Stimulated activated CD4-positive, alpha-beta T cell treated with anti-CD3 and anti-CD28 coated beads, Interleukin-12 subunit alpha, Interleukin-12 subunit beta, amount 100 ng/mL, for 48 hours (primary cell): ENCODE measurements around the gene TOM1.
"Not testable (repeated sequence)": the region's sequence is repeated elsewhere in the genome, so short reads cannot be mapped to it uniquely, and the experiment has no call there.

Experiments
- DNase-seq, 3 donors: peaks; one replicate each; pipeline ENCODE4 v3.0.0-alpha.2; 2020; ENCODE audit warnings: low read depth in 2 of 3, low spot score in 1 of 3

TOM1 gene

DNA sequence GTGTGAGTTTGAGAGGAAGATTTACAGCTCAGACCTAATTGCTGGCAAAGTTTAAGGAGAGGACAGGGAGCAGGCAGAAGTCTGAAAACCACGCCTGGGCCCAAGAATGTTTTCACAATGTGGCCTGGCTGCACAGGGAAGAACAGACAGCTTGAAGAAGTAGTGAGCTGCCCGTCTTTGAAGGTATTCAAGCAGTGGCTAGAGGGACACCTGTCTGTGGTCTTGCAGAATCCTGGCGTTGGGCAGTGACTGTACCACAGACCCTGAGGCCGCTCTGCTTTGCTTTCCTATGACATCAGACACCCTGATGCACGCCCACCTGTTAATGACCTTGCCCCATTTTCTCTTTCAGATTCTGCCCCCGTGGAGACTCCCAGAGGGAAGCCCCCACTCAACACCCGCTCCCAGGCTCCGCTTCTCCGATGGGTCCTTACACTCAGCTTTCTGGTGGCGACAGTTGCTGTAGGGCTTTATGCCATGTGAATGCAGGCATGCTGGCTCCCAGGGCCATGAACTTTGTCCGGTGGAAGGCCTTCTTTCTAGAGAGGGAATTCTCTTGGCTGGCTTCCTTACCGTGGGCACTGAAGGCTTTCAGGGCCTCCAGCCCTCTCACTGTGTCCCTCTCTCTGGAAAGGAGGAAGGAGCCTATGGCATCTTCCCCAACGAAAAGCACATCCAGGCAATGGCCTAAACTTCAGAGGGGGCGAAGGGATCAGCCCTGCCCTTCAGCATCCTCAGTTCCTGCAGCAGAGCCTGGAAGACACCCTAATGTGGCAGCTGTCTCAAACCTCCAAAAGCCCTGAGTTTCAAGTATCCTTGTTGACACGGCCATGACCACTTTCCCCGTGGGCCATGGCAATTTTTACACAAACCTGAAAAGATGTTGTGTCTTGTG is 93.7 kb downstream of the TOM1 start:
- no peak for DNase-seq

DNA sequence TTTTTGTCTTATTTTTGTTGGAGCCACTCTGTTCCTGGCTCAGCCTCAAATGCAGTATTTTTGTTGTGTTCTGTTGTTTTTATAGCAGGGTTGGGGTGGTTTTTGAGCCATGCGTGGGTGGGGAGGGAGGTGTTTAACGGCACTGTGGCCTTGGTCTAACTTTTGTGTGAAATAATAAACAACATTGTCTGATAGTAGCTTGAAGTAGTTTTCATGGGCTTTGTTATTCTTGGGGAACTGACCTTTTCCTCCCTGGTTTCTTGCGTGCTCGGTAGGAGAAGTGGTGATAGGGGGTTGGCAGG is 94.3 kb downstream of the TOM1 start:
- no peak for DNase-seq

DNA sequence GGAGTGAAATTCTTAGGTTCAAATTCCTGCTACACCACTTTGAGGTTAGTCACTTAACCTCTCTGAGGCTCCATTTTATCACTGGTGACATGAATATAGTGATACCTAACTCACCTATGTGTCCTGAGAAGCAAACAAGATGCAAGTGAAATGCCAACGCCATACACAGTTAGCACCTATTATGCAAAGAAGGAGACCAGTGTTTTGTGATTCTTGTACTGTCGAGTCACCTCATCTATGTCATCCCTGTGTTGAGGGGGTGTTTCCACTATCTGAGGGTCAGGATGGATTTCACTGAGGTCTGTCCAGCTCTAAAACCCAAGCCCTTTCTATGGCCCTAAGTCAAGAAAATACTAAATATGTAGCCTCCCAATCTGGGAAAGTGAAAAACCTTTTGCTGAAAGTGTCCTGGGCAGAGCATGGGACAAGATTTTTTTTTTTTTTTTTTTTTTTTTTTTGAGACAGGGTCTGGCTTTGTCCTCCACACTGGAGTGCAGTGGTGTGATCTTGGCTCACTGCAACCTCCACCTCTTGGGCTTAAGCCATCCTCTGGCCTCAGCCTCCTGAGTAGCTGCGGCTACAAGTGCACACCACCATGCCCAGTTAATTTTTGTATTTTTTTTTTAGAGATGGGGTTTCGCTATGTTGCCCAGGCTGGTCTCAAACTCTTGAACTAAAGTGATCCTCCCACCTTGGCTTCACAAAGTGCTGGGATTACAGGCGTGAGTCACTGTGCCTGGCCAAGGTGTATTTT is 95.3 kb downstream of the TOM1 start:
- no peak for DNase-seq

DNA sequence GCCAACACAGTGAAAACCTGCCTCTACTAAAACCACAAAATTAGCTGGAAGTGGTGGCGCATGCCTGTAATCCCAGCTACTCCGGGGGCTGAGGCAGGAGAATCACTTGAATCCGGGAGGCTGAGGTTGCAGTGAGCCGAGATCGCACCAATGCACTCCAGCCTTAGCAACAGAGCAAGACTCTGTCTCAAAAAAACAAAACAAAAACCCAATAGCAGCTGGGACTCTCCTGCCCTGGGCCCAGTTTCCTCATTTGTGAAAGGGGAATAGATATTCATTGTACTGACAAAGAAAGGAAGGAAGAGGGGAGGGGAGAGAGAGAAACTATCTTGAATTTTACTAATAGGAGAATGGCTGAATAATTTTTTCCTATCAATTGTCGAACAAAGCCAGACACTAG is 96.9 kb downstream of the TOM1 start:
- DNase-seq: not testable (repeated sequence)

DNA sequence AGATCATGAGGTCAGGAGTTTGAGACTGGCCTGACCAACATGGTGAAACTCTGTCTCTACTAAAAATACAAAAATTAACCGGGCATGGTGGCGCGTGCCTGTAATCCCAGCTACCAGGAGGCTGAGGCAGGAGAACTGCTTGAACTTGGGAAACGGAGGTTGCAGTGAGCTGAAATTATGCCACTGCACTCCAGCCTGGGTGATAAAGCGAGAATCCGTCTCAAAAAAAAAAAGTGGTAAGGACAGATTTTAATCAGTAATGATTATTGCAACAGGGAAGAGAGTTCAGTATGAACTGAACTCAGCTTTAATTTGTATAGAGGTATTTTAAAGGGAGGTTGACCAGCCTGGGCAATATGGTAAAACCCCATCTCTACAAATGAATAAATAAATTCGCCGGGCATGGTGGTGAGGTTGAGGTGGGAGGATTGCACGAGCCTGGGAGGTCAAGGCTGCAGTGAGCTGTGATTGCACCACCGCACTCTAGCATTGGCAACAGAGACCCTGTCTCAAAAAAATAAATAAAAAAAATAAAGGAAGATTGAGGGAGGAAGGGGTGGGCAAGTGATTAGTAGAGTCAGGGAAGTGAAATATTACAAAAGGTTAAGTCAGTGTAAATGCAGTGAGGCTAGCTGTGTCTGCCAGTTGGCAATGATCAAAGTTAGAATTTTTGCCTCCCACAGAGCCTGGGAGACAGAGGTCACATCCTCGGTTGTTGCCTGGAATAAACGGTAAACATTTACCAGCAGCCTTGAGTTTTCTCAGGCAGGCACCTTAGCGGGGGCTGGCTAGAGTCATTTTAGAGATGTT is 97.6 kb downstream of the TOM1 start:
- DNase-seq: no peak
